GM21423 (cell line): Measurements from ENCODE around the gene NPPC.
"Not testable (repeated sequence)": the region's sequence is repeated elsewhere in the genome, so short reads cannot be mapped to it uniquely, and the experiment has no call there.

Source experiments
- ATAC-seq: cut with Tn5 transposase; IDR thresholded peaks from one replicate; pipeline ENCODE4 v1.9.1; 2021; ENCODE audit warnings: mild to moderate bottlenecking, moderate library complexity; ENCODE audit not compliant: unreplicated experiment

NPPC gene

GRCh38 chr2:231922311-231923009 is 3.7 kb downstream of the NPPC start:
- no peak for ATAC-seq

- no peak for ATAC-seq
These were observed 5.4 kb downstream of the NPPC start for GRCh38 chr2:231920795-231921194.

GRCh38 chr2:231920366-231920765 is 5.8 kb downstream of the NPPC start:
- no peak for ATAC-seq

- ATAC-seq: no peak
These were observed 6.7 kb downstream of the NPPC start for GRCh38 chr2:231919341-231920035.

- no peak for ATAC-seq
These were observed 7.5 kb downstream of the NPPC start for GRCh38 chr2:231918501-231919330.

- no peak for ATAC-seq
These were observed 8.7 kb downstream of the NPPC start for GRCh38 chr2:231917280-231918066.

GRCh38 chr2:231914077-231914690 is 12.0 kb downstream of the NPPC start:
- no peak for ATAC-seq

GRCh38 chr2:231911381-231911780 is 14.8 kb downstream of the NPPC start:
- ATAC-seq: no peak

GRCh38 chr2:231910771-231911170 is 15.4 kb downstream of the NPPC start:
- no peak for ATAC-seq

GRCh38 chr2:231910161-231910560 is 16.0 kb downstream of the NPPC start:
- ATAC-seq: not testable (repeated sequence)

GRCh38 chr2:231909631-231910030 is 16.6 kb downstream of the NPPC start:
- no peak for ATAC-seq

GRCh38 chr2:231908584-231908983 is 17.6 kb downstream of the NPPC start:
- no peak for ATAC-seq

GRCh38 chr2:231907765-231908164 is 18.4 kb downstream of the NPPC start:
- no peak for ATAC-seq

- ATAC-seq: no peak
These were observed 21.2 kb downstream of the NPPC start for GRCh38 chr2:231905026-231905425.

- ATAC-seq: no peak
These were observed 22.0 kb downstream of the NPPC start for GRCh38 chr2:231904161-231904611.

- no peak for ATAC-seq
These were observed 23.6 kb downstream of the NPPC start for GRCh38 chr2:231902598-231902997.

GRCh38 chr2:231900972-231901371 is 25.2 kb downstream of the NPPC start:
- ATAC-seq: no peak

- ATAC-seq: no peak
These were observed 25.7 kb downstream of the NPPC start for GRCh38 chr2:231900486-231900942.

GRCh38 chr2:231894566-231895380 is 31.4 kb downstream of the NPPC start:
- no peak for ATAC-seq
